GM18873 (cell line): Measurements from ENCODE around the gene ARMC9.
"Not testable (repeated sequence)": the region's sequence is repeated elsewhere in the genome, so short reads cannot be mapped to it uniquely, and the experiment has no call there.

Source experiments
- ATAC-seq: cut with Tn5 transposase; IDR thresholded peaks from one replicate; pipeline ENCODE4 v1.9.1; 2021; ENCODE audit warnings: mild to moderate bottlenecking, moderate library complexity, moderate number of reproducible peaks; ENCODE audit not compliant: unreplicated experiment, low FRiP score

ARMC9 gene

GRCh38 chr2:231373184-231373583 lies 174.8 kb downstream of the ARMC9 start:
- ATAC-seq: no peak

GRCh38 chr2:231373786-231374349 lies 175.4 kb downstream of the ARMC9 start:
- ATAC-seq: no peak

GRCh38 chr2:231374771-231375170 lies 176.3 kb downstream of the ARMC9 start:
- no peak for ATAC-seq

GRCh38 chr2:231375994-231376615 lies 177.7 kb downstream of the ARMC9 start:
- not testable (repeated sequence) for ATAC-seq

- ATAC-seq: no peak
Measured at GRCh38 chr2:231376857-231377256, 178.4 kb downstream of the ARMC9 start.

GRCh38 chr2:231378026-231378722 lies 179.7 kb downstream of the ARMC9 start:
- ATAC-seq: no peak

GRCh38 chr2:231379266-231380215 lies 181.1 kb downstream of the ARMC9 start:
- ATAC-seq: no peak

- no peak for ATAC-seq
Measured at GRCh38 chr2:231380307-231380706, 181.9 kb downstream of the ARMC9 start.

- no peak for ATAC-seq
Measured at GRCh38 chr2:231380991-231381847, 182.8 kb downstream of the ARMC9 start.

GRCh38 chr2:231382116-231382515 lies 183.7 kb downstream of the ARMC9 start:
- no peak for ATAC-seq

- ATAC-seq: no peak
Measured at GRCh38 chr2:231383416-231384108, 185.1 kb downstream of the ARMC9 start.

- ATAC-seq: no peak
Measured at GRCh38 chr2:231384109-231384435, 185.6 kb downstream of the ARMC9 start.

GRCh38 chr2:231384970-231385369 lies 186.5 kb downstream of the ARMC9 start:
- no peak for ATAC-seq

GRCh38 chr2:231385429-231385828 lies 187.0 kb downstream of the ARMC9 start:
- ATAC-seq: no peak

GRCh38 chr2:231386446-231386845 lies 188.0 kb downstream of the ARMC9 start:
- ATAC-seq: no peak

- no peak for ATAC-seq
Measured at GRCh38 chr2:231387904-231388724, 189.7 kb downstream of the ARMC9 start.

- no peak for ATAC-seq
Measured at GRCh38 chr2:231388725-231389346, 190.4 kb downstream of the ARMC9 start.

GRCh38 chr2:231390667-231391066 lies 192.2 kb downstream of the ARMC9 start:
- no peak for ATAC-seq
